A549 (cell line): Measurements from ENCODE around the gene IDH3G. TPM values are rescaled to one million over a fixed set of nuclear protein-coding genes. Genes with fewer than 3 reads are reported as not detected.

Experiments used
- ATAC-seq, 2 experiments: fragments of 200-7000 bp in 1 of 2; fragments of >200 bp in 1 of 2; cut with Nextera tagmentation in 1 of 2; cut with Tn5 transposase in 1 of 2; 3 replicates each; pipeline versions ENCODE4 v1.8.0 to v1.9.1; 2018 to 2020; ENCODE audit warnings: mild to moderate bottlenecking in 1 of 2, moderate library complexity in 1 of 2
- CTCF ChIA-PET: fragments of 300-600 bp; sonication (Branson Sonifier 250); formaldehyde crosslinking; extraction: SDS; loops from one replicate; lab custom pipeline; 2021; ENCODE audit warnings: antibody characterized with exemption, inconsistent platforms; lab: Yijun Ruan, JAX
- POLR2A ChIA-PET: fragments of 350-600 bp; formaldehyde crosslinking; extraction: SDS; loops from one replicate; lab custom pipeline; 2021; ENCODE audit warnings: antibody characterized with exemption, inconsistent platforms; lab: Yijun Ruan, JAX
- DNase-seq, 2 experiments: peaks; one replicate each; pipeline versions ENCODE4 v3.0.0 to v3.0.0-alpha.2; 2011 to 2016; ENCODE audit warnings: low read depth in 1 of 2, low spot score in 1 of 2
- FAIRE-seq: peaks from 2 replicates; lab custom pipeline; 2011; peaks lifted over from hg19 to GRCh38; lab: Jason Lieb, UNC
- H3K27ac ChIP-seq, 2 experiments: fragments of >200 bp; sonication (Bioruptor Twin); formaldehyde crosslinking; 3 replicates each; pipeline ENCODE4 v1.5.1; 2016 to 2017
- H3K4me1 ChIP-seq: fragments of >200 bp; sonication (Bioruptor Twin); formaldehyde crosslinking; 3 replicates; pipeline ENCODE4 v1.6.1; 2016
- H3K4me2 ChIP-seq: fragments of >200 bp; sonication (Bioruptor Twin); formaldehyde crosslinking; 3 replicates; pipeline ENCODE4 v1.6.1; 2016
- H3K4me3 ChIP-seq: fragments of >200 bp; sonication (Bioruptor Twin); formaldehyde crosslinking; 3 replicates; pipeline ENCODE4 v1.5.1; 2016
- H3K9me3 ChIP-seq: fragments of >200 bp; sonication (Bioruptor Twin); formaldehyde crosslinking; 3 replicates; pipeline ENCODE4 v1.6.1; 2016
- BHLHE40 ChIP-seq: IDR thresholded peaks from 2 replicates; pipeline ENCODE4 v1.6.1; 2012; ENCODE audit warnings: low read depth, low read length, inconsistent platforms
- CBX2 ChIP-seq: fragments of 200-600 bp; sonication (generic); IDR thresholded peaks from 2 replicates; pipeline ENCODE4 v1.6.1; 2016; ENCODE audit warnings: low read depth, mild to moderate bottlenecking, borderline replicate concordance
- CHD4 ChIP-seq: fragments of 200-600 bp; sonication (generic); IDR thresholded peaks from 2 replicates; pipeline ENCODE4 v1.6.1; 2016; ENCODE audit warnings: antibody characterized with exemption, mild to moderate bottlenecking, borderline replicate concordance
- EHMT2 ChIP-seq: fragments of 200-600 bp; sonication (generic); IDR thresholded peaks from 2 replicates; pipeline ENCODE4 v1.6.1; 2016; ENCODE audit warnings: antibody characterized with exemption, low read depth, mild to moderate bottlenecking, moderate library complexity
- FOSB ChIP-seq: fragments of 250-450 bp; sonication (Bioruptor Pico); IDR thresholded peaks from 2 replicates; pipeline ENCODE4 v1.5.0; 2020; ENCODE audit warnings: mild to moderate bottlenecking, moderate library complexity
- HOXA7 ChIP-seq: fragments of 250-450 bp; sonication (Bioruptor Pico); IDR thresholded peaks from 2 replicates; pipeline ENCODE4 v1.5.0; 2020; ENCODE audit warnings: mild to moderate bottlenecking, moderate library complexity
- JUN ChIP-seq, 2 experiments: fragments of >200 bp; sonication (Bioruptor Twin); formaldehyde crosslinking; IDR thresholded peaks; 2 replicates in 1 of 2; 3 replicates in 1 of 2; pipeline ENCODE4 v1.6.1; 2016 to 2017
- KDM1A ChIP-seq: fragments of 200-600 bp; sonication (generic); IDR thresholded peaks from 2 replicates; pipeline ENCODE4 v1.6.1; 2016; ENCODE audit warnings: low read depth, mild to moderate bottlenecking
- KDM5A ChIP-seq: fragments of 200-600 bp; sonication (generic); IDR thresholded peaks from 2 replicates; pipeline ENCODE4 v1.6.1; 2016; ENCODE audit warnings: antibody characterized with exemption, mild to moderate bottlenecking
- MAX ChIP-seq: IDR thresholded peaks from 2 replicates; pipeline ENCODE4 v1.6.1; 2012
- MAZ ChIP-seq: fragments of 150-350 bp; IDR thresholded peaks from 2 replicates; pipeline ENCODE4 v1.6.1; 2014; ENCODE audit warnings: antibody characterized with exemption, low read depth, low read length, borderline replicate concordance
- NPAS2 ChIP-seq: fragments of 250-450 bp; sonication (Bioruptor Pico); IDR thresholded peaks from 2 replicates; pipeline ENCODE4 v1.8.0; 2022; ENCODE audit warnings: mild to moderate bottlenecking, moderate library complexity, borderline replicate concordance
- POLR2A ChIP-seq: IDR thresholded peaks from 2 replicates; pipeline ENCODE4 v1.6.1; 2012; ENCODE audit warnings: mild to moderate bottlenecking, low read length
- RAD21 ChIP-seq, 2 experiments: fragments of >200 bp in 1 of 2; sonication (Bioruptor Twin) in 1 of 2; formaldehyde crosslinking in 1 of 2; IDR thresholded peaks in 1 of 2; conservative IDR thresholded peaks in 1 of 2; 2 replicates in 1 of 2; 3 replicates in 1 of 2; pipeline ENCODE4 v1.6.1; 2012 to 2018; ENCODE audit warnings: inconsistent platforms in 1 of 2
- RCOR1 ChIP-seq: fragments of 150-350 bp; IDR thresholded peaks from 2 replicates; pipeline ENCODE4 v1.6.1; 2014; ENCODE audit warnings: antibody characterized with exemption, low read length, low read depth
- REST ChIP-seq: fragments of 200-600 bp; sonication (generic); IDR thresholded peaks from 2 replicates; pipeline ENCODE4 v1.6.1; 2016; ENCODE audit warnings: antibody characterized with exemption, mild to moderate bottlenecking, moderate library complexity
- RNF2 ChIP-seq: fragments of 200-600 bp; sonication (generic); IDR thresholded peaks from 2 replicates; pipeline ENCODE4 v1.6.1; 2016; ENCODE audit warnings: low read depth, mild to moderate bottlenecking, antibody characterized with exemption, moderate library complexity, borderline replicate concordance
- SREBF2 ChIP-seq: fragments of 450-650 bp; IDR thresholded peaks from 2 replicates; pipeline ENCODE4 v1.6.1; 2014; ENCODE audit warnings: mild to moderate bottlenecking, moderate library complexity
- TFCP2L1 ChIP-seq: fragments of 250-450 bp; sonication (Bioruptor Pico); IDR thresholded peaks from 2 replicates; pipeline ENCODE4 v1.5.0; 2021; ENCODE audit warnings: mild to moderate bottlenecking
- ZC3H11A ChIP-seq: fragments of 450-650 bp; IDR thresholded peaks from 2 replicates; pipeline ENCODE4 v1.6.1; 2014; ENCODE audit warnings: antibody characterized with exemption, mild to moderate bottlenecking
- ZFP36 ChIP-seq: fragments of 450-650 bp; IDR thresholded peaks from 2 replicates; pipeline ENCODE4 v1.6.1; 2014; ENCODE audit warnings: borderline replicate concordance; ENCODE audit not compliant: partially characterized antibody
- ZSCAN20 ChIP-seq: fragments of 250-450 bp; sonication (Bioruptor Pico); IDR thresholded peaks from 2 replicates; pipeline ENCODE4 v1.8.0; 2022; ENCODE audit warnings: mild to moderate bottlenecking, moderate library complexity
- WGBS: methylation state at CpG from one replicate; pipeline ENCODE4 v1.1.6; 2017; ENCODE audit errors: missing lambda C conversion rate; 5-methylcytosine and 5-hydroxymethylcytosine counted together
- polyA plus RNA-seq, 4 experiments: library from polyadenylated mRNA; depleted of rRNA in 3 of 4; stranded (reverse); fragments of >200 nt; fragmentation: RNase III in 1 of 4; extraction: RNeasy Plus Mini Kit Qiagen cat#74134 plus additional on column Dnase treatment in 1 of 4; gene quantifications; 2 replicates in 3 of 4; 3 replicates in 1 of 4; pipeline ENCODE4 v1.2.3, GENCODE V29; 2011 to 2017
- TF ChIP-seq, protein P1 (sequence below): IDR thresholded peaks from 2 replicates; pipeline ENCODE4 v1.6.1; 2012

Gene IDH3G
- polyA plus RNA-seq, 2 of the 4 experiments (the other 2 are of a cell fraction), result 45.6 to 58.5 TPM

- ChIA-PET POLR2A (no interaction called here), CTCF (no interaction called here)
- Histone ChIP-seq H3K27ac (no peak overlapping the region), H3K4me1 (no peaks in the 10 kb centered on the region), H3K4me3 (no peak overlapping the region), H3K9me3 (no peaks in the 10 kb centered on the region), H3K4me2 (no peak overlapping the region)
- DNase-seq (no peak), FAIRE-seq (no peak), ATAC-seq (no peak)
- 76% methylated on average over 3 of the region's 13 CpGs for WGBS
- TF ChIP-seq TFCP2L1 (CRISPR knock-in tag) (no peak), RAD21 (conservative IDR thresholded peaks at IDR 0.05 in 1 of 2, IDR thresholded peaks at IDR 0.05 in 1 of 2) (no peak), BHLHE40 (no peak), RNF2 (no peak), NPAS2 (CRISPR knock-in tag) (no peak), MAX (no peak), ZC3H11A (no peak), HOXA7 (CRISPR knock-in tag) (no peak), JUN (IDR thresholded peaks at IDR 0.05) (no peak), CBX2 (no peak), KDM1A (no peak)
Observed at GRCh38 chrX:153805436-153805835, 11.3 kb upstream of the IDH3G start.

DNA sequence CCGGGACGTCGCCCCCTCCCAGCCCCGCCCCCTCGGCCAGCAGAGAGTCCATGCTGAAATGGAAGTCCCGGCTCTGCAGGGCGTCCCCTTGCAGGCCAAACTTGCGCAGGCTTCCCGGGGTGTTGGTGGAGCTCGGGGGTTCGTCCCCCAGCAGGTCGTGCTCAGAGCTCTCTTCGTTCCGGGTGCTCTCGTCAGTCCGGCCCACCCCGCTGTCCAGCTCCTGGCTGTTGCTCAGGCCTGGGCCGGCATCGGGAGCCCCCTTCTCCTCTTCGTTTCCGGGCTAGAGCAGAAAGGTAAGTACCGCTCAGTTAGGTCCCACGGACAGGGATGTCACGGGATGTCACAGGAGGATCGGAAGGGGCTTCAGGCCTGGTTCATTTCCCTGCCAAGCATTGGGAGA is 10.4 kb upstream of the IDH3G start:
- CTCF ChIA-PET, result interaction anchor here (1.0 to 1.8 kb wide), 2 partner anchors 143 to 148 kb away, joined by 3 to 4 read pairs; no protein-coding TSS in a partner anchor
- Histone ChIP-seq H3K4me1 (no peaks in the 10 kb centered on the region), H3K27ac (no peak overlapping the region), H3K4me3 (no peak overlapping the region), H3K4me2 (no peak overlapping the region), H3K9me3 (no peaks in the 10 kb centered on the region)
- no peak for DNase-seq
- no peak for TF ChIP-seq MAZ
- TF ChIP-seq REST, result no peak
- no peak for TF ChIP-seq KDM5A
- TF ChIP-seq ZFP36, result no peak
- 77% methylated on average over 18 of the region's 25 CpGs for WGBS
- no peak for ATAC-seq
- FAIRE-seq, result no peak
- POLR2A ChIA-PET, result interaction anchor here (2.1 kb wide), 1 partner anchor 10 kb away, joined by 7 read pairs; the partner anchor contains the start of genes IDH3G and SSR4

GRCh38 chrX:153804100-153804595 is 10.0 kb upstream of the IDH3G start:
- 90% methylated on average over 16 of the region's 34 CpGs for WGBS
- no peaks in the 10 kb centered on the region for H3K9me3 ChIP-seq
- POLR2A ChIA-PET, result interaction anchor here (2.1 kb wide), 1 partner anchor 10 kb away, joined by 7 read pairs; the partner anchor contains the start of genes IDH3G and SSR4

More at GRCh38 chrX:153804100-153804595, 10.0 kb upstream of the IDH3G start:
- Histone ChIP-seq H3K27ac (no peak overlapping the region), H3K4me3 (no peak overlapping the region), H3K4me1 (no peaks in the 10 kb centered on the region), H3K4me2 (no peak overlapping the region)
- DNase-seq (no peak), FAIRE-seq (no peak), ATAC-seq (0 out of 6 replicates have a peak, but pooled peaks of 1 of the 2 experiments have one; percentile 8)
- CTCF ChIA-PET, result interaction anchor here (0.8 to 1.8 kb wide), 4 partner anchors 41 to 148 kb away, joined by 3 to 4 read pairs (median 4); no protein-coding TSS in a partner anchor
- TF ChIP-seq POLR2A (no peak), RCOR1 (no peak), BHLHE40 (no peak), REST (no peak), FOSB (no peak), ZSCAN20 (CRISPR knock-in tag) (no peak), EHMT2 (no peak), CHD4 (no peak), MAZ (no peak), SREBF2 (no peak)
- TF ChIP-seq, protein P1, sequence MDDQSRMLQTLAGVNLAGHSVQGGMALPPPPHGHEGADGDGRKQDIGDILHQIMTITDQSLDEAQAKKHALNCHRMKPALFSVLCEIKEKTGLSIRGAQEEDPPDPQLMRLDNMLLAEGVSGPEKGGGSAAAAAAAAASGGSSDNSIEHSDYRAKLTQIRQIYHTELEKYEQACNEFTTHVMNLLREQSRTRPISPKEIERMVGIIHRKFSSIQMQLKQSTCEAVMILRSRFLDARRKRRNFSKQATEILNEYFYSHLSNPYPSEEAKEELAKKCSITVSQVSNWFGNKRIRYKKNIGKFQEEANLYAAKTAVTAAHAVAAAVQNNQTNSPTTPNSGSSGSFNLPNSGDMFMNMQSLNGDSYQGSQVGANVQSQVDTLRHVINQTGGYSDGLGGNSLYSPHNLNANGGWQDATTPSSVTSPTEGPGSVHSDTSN, result no peak
